ENCODE results near the gene FGFRL1.
A peak's percentile ranks its signal among the peaks of the same experiment; 100 is the strongest.
"Not testable (repeated sequence)": the region's sequence is repeated elsewhere in the genome, so short reads cannot be mapped to it uniquely, and the experiment has no call there.

The FGFRL1 gene

GRCh38 chr4:972651-973424 is 38.6 kb upstream of the FGFRL1 start:
- peak in 3 of 51 donors; percentile 14 to 19 (median 16) for DNase-seq

- peak; percentile 18 to 94 (median 79) for DNase-seq
These were observed 37.7 kb upstream of the FGFRL1 start, which contains the start of gene DGKQ for GRCh38 chr4:973431-974397. DGKQ (minus strand) TSS chr4:973569; CDS start chr4:973482, 87 bp downstream.

- DNase-seq = no peak
These were observed 36.8 kb upstream of the FGFRL1 start for GRCh38 chr4:974668-975067.

- DNase-seq = not testable (repeated sequence)
These were observed 35.4 kb upstream of the FGFRL1 start for GRCh38 chr4:976016-976415.

GRCh38 chr4:978957-979701 is 32.3 kb upstream of the FGFRL1 start:
- DNase-seq = no peak

GRCh38 chr4:982291-982690 is 29.1 kb upstream of the FGFRL1 start:
- DNase-seq = no peak

- DNase-seq = no peak
These were observed 28.6 kb upstream of the FGFRL1 start for GRCh38 chr4:982814-983213.

GRCh38 chr4:984336-985054 is 26.9 kb upstream of the FGFRL1 start:
- DNase-seq = no peak

GRCh38 chr4:985123-985830 is 26.1 kb upstream of the FGFRL1 start:
- peak in 12 of 51 donors; percentile 4 to 48 (median 26) for DNase-seq

GRCh38 chr4:986428-986878 is 25.0 kb upstream of the FGFRL1 start:
- peak in 1 of 51 donors; percentile 45 for DNase-seq

- DNase-seq = peak; percentile 34 to 88 (median 72)
These were observed 24.4 kb upstream of the FGFRL1 start, which contains the start of gene IDUA for GRCh38 chr4:986879-987623. IDUA (plus strand) TSS chr4:987044; CDS start chr4:987085, 41 bp downstream.

- DNase-seq = no peak
These were observed 23.6 kb upstream of the FGFRL1 start for GRCh38 chr4:987624-988513.

- DNase-seq = no peak
These were observed 22.4 kb upstream of the FGFRL1 start for GRCh38 chr4:988726-989721.

GRCh38 chr4:989722-990471 is 21.5 kb upstream of the FGFRL1 start:
- DNase-seq = no peak

- DNase-seq = no peak
These were observed 20.6 kb upstream of the FGFRL1 start for GRCh38 chr4:990746-991367.

Data from hypothalamus (tissue), 51 donors.